RWPE2 (cell line): ENCODE results near the gene CD48.
"Not testable (repeated sequence)": the region's sequence is repeated elsewhere in the genome, so short reads cannot be mapped to it uniquely, and the experiment has no call there.

ENCODE experiments used
- ATAC-seq: fragments of 200-7000 bp; cut with Tn5 transposase; 3 replicates; pipeline ENCODE4 v1.9.1; 2021; ENCODE audit warnings: low read depth
- DNase-seq: peaks from one replicate; pipeline ENCODE4 v3.0.0-alpha.2; 2020; ENCODE audit warnings: low spot score
- H3K27ac ChIP-seq: fragments of 450-650 bp; 2 replicates; pipeline ENCODE4 v1.5.1; 2017; ENCODE audit warnings: mild to moderate bottlenecking; ENCODE audit not compliant: poor library complexity, severe bottlenecking
- H3K27me3 ChIP-seq: fragments of 250-450 bp; sonication (Bioruptor Pico); 2 replicates; pipeline ENCODE4 v1.5.1; 2021; ENCODE audit warnings: mild to moderate bottlenecking, moderate library complexity; ENCODE audit not compliant: insufficient read depth, poor library complexity, severe bottlenecking
- H3K36me3 ChIP-seq: fragments of 250-450 bp; sonication (Bioruptor Pico); 2 replicates; pipeline ENCODE4 v1.5.1; 2020; ENCODE audit warnings: low read depth, mild to moderate bottlenecking, moderate library complexity
- H3K4me1 ChIP-seq: fragments of 250-450 bp; sonication (Bioruptor Pico); 2 replicates; pipeline ENCODE4 v1.5.1; 2021; ENCODE audit warnings: mild to moderate bottlenecking, moderate library complexity; ENCODE audit not compliant: insufficient read depth, poor library complexity, severe bottlenecking
- H3K4me3 ChIP-seq: fragments of 250-450 bp; sonication (Bioruptor Pico); 2 replicates; pipeline ENCODE4 v1.5.1; 2021; ENCODE audit warnings: mild to moderate bottlenecking, moderate library complexity; ENCODE audit not compliant: severe bottlenecking
- H3K9me3 ChIP-seq: fragments of 250-450 bp; sonication (Bioruptor Pico); 2 replicates; pipeline ENCODE4 v1.5.1; 2021; ENCODE audit warnings: mild to moderate bottlenecking, moderate library complexity; ENCODE audit not compliant: severe bottlenecking
- CTCF ChIP-seq: fragments of 450-650 bp; IDR thresholded peaks from one replicate; pipeline ENCODE4 v1.5.1; 2017; ENCODE audit warnings: mild to moderate bottlenecking, moderate library complexity; ENCODE audit not compliant: poor library complexity, severe bottlenecking

CD48 gene

DNA sequence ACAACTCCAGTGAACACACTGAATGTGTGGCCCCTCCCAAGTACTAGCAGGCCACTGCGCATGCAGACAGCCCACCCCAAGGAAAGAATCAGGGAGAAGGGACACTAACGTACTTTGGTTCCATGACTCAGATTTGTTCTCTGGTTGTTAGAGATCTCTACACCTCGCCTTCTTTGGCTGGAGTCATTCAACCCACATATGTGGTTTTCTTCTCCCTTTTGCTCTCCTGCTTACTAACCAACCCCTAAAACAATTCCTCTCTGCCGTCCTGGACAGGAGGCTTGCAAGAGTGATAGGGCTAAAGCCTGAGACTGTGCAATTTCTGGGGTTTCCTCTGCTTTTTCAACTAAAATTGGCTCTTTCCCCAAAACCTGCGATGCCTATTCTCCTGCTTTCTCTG is 5.7 kb upstream of the CD48 start:
- no peak for DNase-seq
- H3K4me1 ChIP-seq, result no peaks in the 10 kb centered on the region
- no peaks in the 10 kb centered on the region for H3K36me3 ChIP-seq

GRCh38 chr1:160716013-160716412 is 4.4 kb upstream of the CD48 start:
- Histone ChIP-seq H3K9me3 (no peaks in the 10 kb centered on the region), H3K4me1 (no peaks in the 10 kb centered on the region), H3K27me3 (no peaks in the 10 kb centered on the region), H3K36me3 (no peaks in the 10 kb centered on the region), H3K27ac (no peak overlapping the region), H3K4me3 (no peak overlapping the region)
- no peak for ATAC-seq
- TF ChIP-seq CTCF, result no peak
- no peak for DNase-seq

More for the DNA sequence above, 5.7 kb upstream of the CD48 start:
- Histone ChIP-seq H3K27ac (no peak overlapping the region), H3K27me3 (peaks cover 6% of the 10 kb centered on the region), H3K9me3 (no peaks in the 10 kb centered on the region), H3K4me3 (no peak overlapping the region)
- no peak for TF ChIP-seq CTCF
- no peak for ATAC-seq

- not testable (repeated sequence) for H3K27me3 ChIP-seq, DNase-seq, H3K4me3 ChIP-seq, H3K27ac ChIP-seq, H3K36me3 ChIP-seq, H3K9me3 ChIP-seq, H3K4me1 ChIP-seq
- 0 out of 3 replicates have a peak, but pooled peaks have one; percentile 19 for ATAC-seq
Observed at GRCh38 chr1:160714034-160714648, 2.5 kb upstream of the CD48 start.

DNA sequence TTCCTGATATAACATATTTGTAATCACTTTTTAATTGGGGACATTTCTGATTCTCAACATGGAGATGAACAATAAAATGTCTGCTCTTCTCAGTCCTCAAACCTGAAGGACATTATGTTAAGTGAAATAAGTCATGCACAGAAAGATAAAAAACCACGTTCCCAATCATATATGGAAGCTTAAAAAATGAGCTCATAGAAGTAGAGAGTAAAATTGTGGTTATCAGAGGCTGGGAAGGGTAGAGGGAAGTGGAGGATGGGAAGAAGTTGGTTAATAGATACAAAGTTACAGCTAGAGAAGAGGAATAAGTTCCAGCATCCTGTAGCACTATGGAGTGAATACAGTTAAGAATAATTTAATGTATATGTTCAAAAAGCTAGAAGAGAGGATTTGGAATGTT is 1.5 kb upstream of the CD48 start:
- peaks cover 3% of the 10 kb centered on the region for H3K27me3 ChIP-seq
- no peak overlapping the region for H3K27ac ChIP-seq
- no peak for ATAC-seq

DNA sequence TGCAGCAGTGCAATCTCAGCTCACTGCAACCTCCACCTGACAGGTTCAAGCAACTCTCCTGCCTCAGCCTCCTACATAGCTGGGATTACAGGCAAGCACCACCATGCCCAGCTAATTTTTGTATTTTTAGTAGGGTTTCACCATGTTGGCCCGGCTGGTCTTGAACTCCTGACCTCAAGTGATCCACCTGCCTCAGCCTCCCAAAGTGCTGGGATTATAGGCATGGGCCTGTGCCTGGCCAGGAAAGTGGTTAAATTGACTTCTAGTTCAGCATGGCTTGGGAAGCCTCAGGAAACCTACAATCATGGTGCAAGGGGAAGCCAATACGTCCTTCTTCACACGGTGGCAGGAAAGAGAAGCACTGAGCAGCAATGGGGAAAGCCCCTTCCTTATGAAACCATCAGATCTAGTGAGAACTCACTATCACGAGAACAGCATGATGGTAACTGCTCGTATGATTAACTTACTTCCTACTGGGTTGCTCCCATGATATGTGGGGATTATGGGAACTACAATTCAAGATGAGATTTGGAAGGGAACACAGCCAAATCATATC is 981 bp upstream of the CD48 start:
- ATAC-seq, H3K4me1 ChIP-seq, H3K36me3 ChIP-seq, H3K4me3 ChIP-seq, H3K27ac ChIP-seq, DNase-seq, H3K9me3 ChIP-seq, H3K27me3 ChIP-seq: not testable (repeated sequence)

More for the DNA sequence above, 1.5 kb upstream of the CD48 start:
- no peak overlapping the region for H3K4me3 ChIP-seq
- DNase-seq, result no peak
- H3K9me3 ChIP-seq, result no peaks in the 10 kb centered on the region
- no peak for TF ChIP-seq CTCF
- no peaks in the 10 kb centered on the region for H3K4me1 ChIP-seq
- no peaks in the 10 kb centered on the region for H3K36me3 ChIP-seq

DNA sequence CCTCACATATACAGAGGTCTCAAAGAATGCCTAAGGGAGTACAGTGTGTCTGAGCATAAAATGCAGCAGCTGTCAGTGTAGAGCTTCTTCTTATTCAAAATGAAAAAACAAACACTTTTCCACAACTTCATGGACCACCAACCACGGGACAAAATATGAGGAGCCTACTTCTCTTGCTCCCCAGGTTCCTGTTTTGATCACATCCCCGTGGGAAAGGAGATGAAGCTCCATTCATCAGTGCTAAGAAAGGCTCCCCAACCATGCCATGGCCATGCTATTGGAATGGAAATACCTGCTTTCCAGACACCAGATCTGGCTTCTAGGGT is 383 bp downstream of the CD48 start:
- H3K27me3 ChIP-seq, result peaks cover 6% of the 10 kb centered on the region
- no peaks in the 10 kb centered on the region for H3K9me3 ChIP-seq
- no peaks in the 10 kb centered on the region for H3K4me1 ChIP-seq
- DNase-seq (no peak), ATAC-seq (no peak)
- H3K27ac ChIP-seq, result no peak overlapping the region
- no peaks in the 10 kb centered on the region for H3K36me3 ChIP-seq
- TF ChIP-seq CTCF, result no peak
- no peak overlapping the region for H3K4me3 ChIP-seq
